K562 (cell line): Measurements from ENCODE around the gene CSF1. TPM values are rescaled to one million over a fixed set of nuclear protein-coding genes. Genes with fewer than 3 reads are reported as not detected.

Experiments
- ARID3A ChIP-seq: IDR thresholded peaks from 2 replicates; pipeline ENCODE4 v1.6.1; 2012; ENCODE audit warnings: low read depth, low read length, improper control_type of control experiment, borderline replicate concordance
- ATF7 ChIP-seq: fragments of 450-650 bp; IDR thresholded peaks from 2 replicates; pipeline ENCODE4 v1.7.1; 2014; ENCODE audit warnings: mild to moderate bottlenecking, moderate library complexity
- DNMT1 ChIP-seq: fragments of 450-650 bp; IDR thresholded peaks from 2 replicates; pipeline ENCODE4 v1.6.1; 2016; ENCODE audit warnings: antibody characterized with exemption, mild to moderate bottlenecking
- E2F1 ChIP-seq: sonication (generic); formaldehyde crosslinking; IDR thresholded peaks from 2 replicates; pipeline ENCODE4 v1.8.1; 2023; ENCODE audit warnings: mild to moderate bottlenecking, missing genetic modification reagents, moderate library complexity
- FOS ChIP-seq: IDR thresholded peaks from 3 replicates; pipeline ENCODE4 v1.6.1; 2011; ENCODE audit not compliant: insufficient read length; ENCODE audit errors: extremely low read depth
- HDAC3 ChIP-seq: fragments of 450-650 bp; IDR thresholded peaks from 2 replicates; pipeline ENCODE4 v1.6.1; 2018; ENCODE audit warnings: borderline replicate concordance, mild to moderate bottlenecking, moderate library complexity; ENCODE audit not compliant: partially characterized antibody
- IRF2 ChIP-seq: sonication (generic); formaldehyde crosslinking; IDR thresholded peaks from 2 replicates; pipeline ENCODE4 v1.8.1; 2022; ENCODE audit warnings: mild to moderate bottlenecking, missing genetic modification reagents
- KDM2B ChIP-seq: fragments of 250-450 bp; sonication (Bioruptor Pico); IDR thresholded peaks from 2 replicates; pipeline ENCODE4 v1.8.0; 2021; ENCODE audit warnings: mild to moderate bottlenecking, moderate library complexity
- MAFK ChIP-seq: IDR thresholded peaks from 2 replicates; pipeline ENCODE4 v1.6.1; 2011; ENCODE audit warnings: low read length, improper control_type of control experiment
- MITF ChIP-seq: IDR thresholded peaks from 2 replicates; pipeline ENCODE4 v1.6.1; 2014; ENCODE audit warnings: antibody characterized with exemption
- PTRF ChIP-seq: fragments of 450-650 bp; IDR thresholded peaks from 2 replicates; pipeline ENCODE4 v1.6.1; 2016; ENCODE audit warnings: mild to moderate bottlenecking, missing genetic modification characterization, missing compliant biosample characterization
- RHOXF2B ChIP-seq: fragments of 250-450 bp; sonication (Bioruptor Pico); conservative IDR thresholded peaks from 2 replicates; pipeline ENCODE4 v1.5.1; 2021
- SMARCA5 ChIP-seq: fragments of 450-650 bp; IDR thresholded peaks from 2 replicates; pipeline ENCODE4 v1.6.1; 2016
- SMARCB1 ChIP-seq: IDR thresholded peaks from 2 replicates; pipeline ENCODE4 v1.6.1; 2011; ENCODE audit warnings: improper control_type of control experiment, low read depth; ENCODE audit not compliant: insufficient read length
- TCF3 ChIP-seq: sonication (generic); formaldehyde crosslinking; IDR thresholded peaks from 2 replicates; pipeline ENCODE4 v1.4.0; 2020; ENCODE audit warnings: mild to moderate bottlenecking, missing genetic modification reagents
- TFAM ChIP-seq: fragments of 250-450 bp; sonication (Bioruptor Pico); conservative IDR thresholded peaks from 2 replicates; pipeline ENCODE4 v1.5.0; 2021; ENCODE audit warnings: mild to moderate bottlenecking, moderate library complexity
- TFE3 ChIP-seq: fragments of 450-650 bp; formaldehyde crosslinking; IDR thresholded peaks from 2 replicates; pipeline ENCODE4 v1.4.0; 2020; ENCODE audit warnings: mild to moderate bottlenecking, mixed read lengths
- TGIF2 ChIP-seq: sonication (generic); formaldehyde crosslinking; IDR thresholded peaks from 2 replicates; pipeline ENCODE4 v1.8.1; 2022; ENCODE audit warnings: mild to moderate bottlenecking, missing genetic modification reagents, moderate library complexity
- YBX1 ChIP-seq: fragments of 450-650 bp; IDR thresholded peaks from 2 replicates; pipeline ENCODE4 v1.7.1; 2016; ENCODE audit warnings: mild to moderate bottlenecking
- ZEB2 ChIP-seq: fragments of 450-650 bp; IDR thresholded peaks from 2 replicates; pipeline ENCODE4 v1.6.1; 2016
- ZKSCAN3 ChIP-seq: fragments of 250-450 bp; sonication (Bioruptor Pico); IDR thresholded peaks from 2 replicates; pipeline ENCODE4 v1.4.0; 2020
- ZNF124 ChIP-seq: sonication (generic); formaldehyde crosslinking; IDR thresholded peaks from 2 replicates; pipeline ENCODE4 v1.8.1; 2022; ENCODE audit warnings: missing genetic modification reagents
- ZNF23 ChIP-seq: fragments of 250-450 bp; sonication (Bioruptor Pico); IDR thresholded peaks from 2 replicates; pipeline ENCODE4 v1.4.0; 2020; ENCODE audit warnings: mild to moderate bottlenecking
- ZNF408 ChIP-seq: fragments of 250-450 bp; sonication (Bioruptor Pico); IDR thresholded peaks from 2 replicates; pipeline ENCODE4 v1.4.0; 2020; ENCODE audit warnings: low read depth, mild to moderate bottlenecking, moderate library complexity
- ZNF717 ChIP-seq: fragments of 250-450 bp; sonication (Bioruptor Pico); IDR thresholded peaks from 2 replicates; pipeline ENCODE4 v1.5.0; 2021
- ZNF75A ChIP-seq: fragments of 450-650 bp; formaldehyde crosslinking; IDR thresholded peaks from 2 replicates; pipeline ENCODE4 v1.4.0; 2020; ENCODE audit warnings: mild to moderate bottlenecking
- polyA plus RNA-seq, 8 experiments: library from polyadenylated mRNA; depleted of rRNA in 4 of 8; stranded (reverse) in 5 of 8; unstranded in 3 of 8; fragments of >200 nt; fragmentation: Nextera tagmentation in 2 of 8; fragmentation: Illumina TruSeq in 1 of 8; extraction: Ambion mirVana in 2 of 8; extraction: Trizol in 1 of 8; gene quantifications; 2 replicates each; pipeline versions ENCODE4 v1.2.1 to v1.2.3, GENCODE V29; 2011 to 2014; ENCODE audit warnings: inconsistent platforms in 1 of 8, missing spikeins in 1 of 8
- total RNA-seq, 7 experiments: library from RNA; depleted of rRNA in 6 of 7; stranded (reverse); fragments of >200 nt in 6 of 7; fragmentation: Illumina TruSeq in 2 of 7; extraction: Trizol in 2 of 7; gene quantifications; 2 replicates each; pipeline versions ENCODE4 v1.2.1 to v1.2.3, GENCODE V29; 2011 to 2021; ENCODE audit warnings: low replicate concordance in 1 of 7

CSF1 gene
- total and polyA plus RNA-seq, 9 of the 15 experiments (the other 6 are each of a cell fraction or from before 2014, with no cell fraction given): 0.18 to 11.8 (median 2.8) TPM

- no peak for TF ChIP-seq TGIF2
- no peak for TF ChIP-seq ZNF23 (CRISPR knock-in tag)
- TF ChIP-seq MITF: peak; percentile 89
- TF ChIP-seq E2F1 (CRISPR knock-in tag): no peak
- TF ChIP-seq HDAC3: no peak
- no peak for TF ChIP-seq TFAM (CRISPR knock-in tag)
- TF ChIP-seq ZNF124 (CRISPR knock-in tag): no peak
- no peak for TF ChIP-seq YBX1
- TF ChIP-seq ZNF408 (CRISPR knock-in tag): no peak
- TF ChIP-seq TFE3 (CRISPR knock-in tag): 0 out of 2 replicates have a peak, but pooled peaks have one; percentile 16
- TF ChIP-seq ZNF717 (CRISPR knock-in tag): no peak
- TF ChIP-seq MAFK: peak; percentile 66; the same call in 1 of the 2 replicates
- TF ChIP-seq SMARCB1: no peak
- peak; percentile 95 for TF ChIP-seq ZEB2
- peak; percentile 74 for TF ChIP-seq ATF7
- TF ChIP-seq ZNF75A (CRISPR knock-in tag): 0 out of 2 replicates have a peak, but pooled peaks have one; percentile 3
- no peak for TF ChIP-seq ZKSCAN3 (CRISPR knock-in tag)
- TF ChIP-seq ARID3A: peak; percentile 91
- TF ChIP-seq DNMT1: no peak; the same call in 1 of the 2 replicates
- no peak for TF ChIP-seq PTRF (tag)
- no peak for TF ChIP-seq IRF2 (CRISPR knock-in tag)
- no peak for TF ChIP-seq RHOXF2B (CRISPR knock-in tag)
- TF ChIP-seq KDM2B (CRISPR knock-in tag): no peak
- peak; percentile 74; the same call in 1 of the 2 replicates for TF ChIP-seq SMARCA5
- peak; percentile 98 for TF ChIP-seq TCF3
- no peak for TF ChIP-seq FOS
These were observed 7.3 kb downstream of the CSF1 start (continued) for GRCh38 chr1:109917768-109918606.
